Neural cell (in vitro differentiated cells): ENCODE results near the gene GRIP1. TPM values are rescaled to one million over a fixed set of nuclear protein-coding genes. Genes with fewer than 3 reads are reported as not detected.

Source experiments
- H2AFZ ChIP-seq: fragments of 200-600, 300-800 bp; sonication (generic), shearing (Covaris generic); 2 replicates; pipeline ENCODE4 v1.6.0; 2014; ENCODE audit warnings: low read depth, mild to moderate bottlenecking, antibody characterized with exemption, low read length, moderate library complexity
- H3F3A ChIP-seq: fragments of 200-600 bp; shearing (Covaris generic); 2 replicates; pipeline ENCODE4 v1.6.1; 2016; ENCODE audit warnings: mild to moderate bottlenecking, moderate library complexity, mixed read lengths, antibody characterized with exemption, low read length; ENCODE audit not compliant: insufficient read depth, poor library complexity, severe bottlenecking
- H3K27ac ChIP-seq: fragments of 200-600, 300-800 bp; sonication (generic), shearing (Covaris generic); 2 replicates; pipeline ENCODE4 v1.5.1; 2014; ENCODE audit warnings: mild to moderate bottlenecking, low read length, moderate library complexity
- H3K27me3 ChIP-seq: fragments of 300-800, 200-600 bp; sonication (generic), shearing (Covaris generic); 2 replicates; pipeline ENCODE4 v1.6.0; 2014; ENCODE audit warnings: mild to moderate bottlenecking, low read depth, low read length, moderate library complexity; ENCODE audit not compliant: insufficient read depth
- H3K36me3 ChIP-seq: fragments of 300-800, 200-600 bp; sonication (generic), shearing (Covaris generic); 2 replicates; pipeline ENCODE4 v1.5.1; 2014; ENCODE audit warnings: mild to moderate bottlenecking, antibody characterized with exemption, low read length, moderate library complexity; ENCODE audit not compliant: insufficient read depth
- H3K4me2 ChIP-seq: fragments of 300-800, 200-600 bp; sonication (generic), shearing (Covaris generic); 2 replicates; pipeline ENCODE4 v1.6.0; 2014; ENCODE audit warnings: mild to moderate bottlenecking, low read length
- H3K4me3 ChIP-seq: fragments of 300-800, 200-600 bp; sonication (generic), shearing (Covaris generic); 2 replicates; pipeline ENCODE4 v1.5.1; 2014; ENCODE audit warnings: mild to moderate bottlenecking, low read length, moderate library complexity
- H3K79me2 ChIP-seq: fragments of 200-600 bp; shearing (Covaris generic); replicated peaks from 2 replicates; pipeline ENCODE4 v1.6.0; 2014; ENCODE audit warnings: mild to moderate bottlenecking, low read length, moderate library complexity; ENCODE audit not compliant: insufficient read depth
- H3K9ac ChIP-seq: fragments of 300-800, 200-600 bp; sonication (generic), shearing (Covaris generic); 2 replicates; pipeline ENCODE4 v1.6.1; 2016; ENCODE audit warnings: mild to moderate bottlenecking, low read length, mixed read lengths
- H3K9me2 ChIP-seq: fragments of 200-600 bp; shearing (Covaris generic); 2 replicates; pipeline ENCODE4 v1.6.1; 2016; ENCODE audit warnings: mild to moderate bottlenecking, low read length, mixed read lengths; ENCODE audit not compliant: insufficient read depth
- H3K9me3 ChIP-seq: fragments of 200-600, 300-800 bp; sonication (generic), shearing (Covaris generic); 2 replicates; pipeline ENCODE4 v1.6.1; 2016; ENCODE audit warnings: mild to moderate bottlenecking, mixed run types, low read length, moderate library complexity, mixed read lengths
- H4K20me1 ChIP-seq: fragments of 200-600 bp; shearing (Covaris generic); 2 replicates; pipeline ENCODE4 v1.6.1; 2016; ENCODE audit warnings: mild to moderate bottlenecking, mixed run types; ENCODE audit not compliant: insufficient read depth
- EP300 ChIP-seq: fragments of 450-650 bp; conservative IDR thresholded peaks from 2 replicates; pipeline ENCODE4 v1.6.1; 2014; ENCODE audit warnings: antibody characterized with exemption, mild to moderate bottlenecking, moderate library complexity; ENCODE audit not compliant: poor library complexity, severe bottlenecking
- EZH2 ChIP-seq: fragments of 200-600, 300-800 bp; shearing (Covaris generic), sonication (generic); IDR thresholded peaks from 2 replicates; pipeline ENCODE4 v1.6.1; 2014; ENCODE audit warnings: antibody characterized with exemption, low read length, borderline replicate concordance, mild to moderate bottlenecking; ENCODE audit not compliant: insufficient read depth, poor library complexity, severe bottlenecking
- MXI1 ChIP-seq: fragments of 450-650 bp; conservative IDR thresholded peaks from 2 replicates; pipeline ENCODE4 v1.6.1; 2014; ENCODE audit warnings: antibody characterized with exemption, mild to moderate bottlenecking; ENCODE audit not compliant: poor library complexity, severe bottlenecking
- POLR2AphosphoS5 ChIP-seq: IDR thresholded peaks from 2 replicates; pipeline ENCODE4 v1.6.1; 2012
- RAD21 ChIP-seq: fragments of 450-650 bp; conservative IDR thresholded peaks from 2 replicates; pipeline ENCODE4 v1.6.1; 2014; ENCODE audit warnings: antibody characterized with exemption, mild to moderate bottlenecking, moderate library complexity
- SMC3 ChIP-seq: fragments of 450-650 bp; conservative IDR thresholded peaks from 2 replicates; pipeline ENCODE4 v1.6.1; 2014; ENCODE audit warnings: antibody characterized with exemption, mild to moderate bottlenecking, moderate library complexity; ENCODE audit not compliant: poor library complexity
- TAF1 ChIP-seq: IDR thresholded peaks from 2 replicates; pipeline ENCODE4 v1.6.1; 2012; ENCODE audit warnings: low read depth
- polyA plus RNA-seq: library from polyadenylated mRNA; depleted of rRNA; stranded (reverse); fragments of >200 nt; gene quantifications from 2 replicates; pipeline ENCODE4 v1.2.3, GENCODE V29; 2014
- TF ChIP-seq, protein P1 (sequence below): fragments of 450-650 bp; IDR thresholded peaks from 2 replicates; pipeline ENCODE4 v1.5.1; 2014; ENCODE audit warnings: antibody characterized with exemption, mild to moderate bottlenecking, moderate library complexity; ENCODE audit not compliant: poor library complexity, severe bottlenecking
- TF ChIP-seq, protein P2 (sequence below): IDR thresholded peaks from 2 replicates; pipeline ENCODE4 v1.6.1; 2012; ENCODE audit warnings: borderline replicate concordance

Gene GRIP1
- polyA plus RNA-seq, 1 donor from 2014 or later, result 41.1 TPM

DNA sequence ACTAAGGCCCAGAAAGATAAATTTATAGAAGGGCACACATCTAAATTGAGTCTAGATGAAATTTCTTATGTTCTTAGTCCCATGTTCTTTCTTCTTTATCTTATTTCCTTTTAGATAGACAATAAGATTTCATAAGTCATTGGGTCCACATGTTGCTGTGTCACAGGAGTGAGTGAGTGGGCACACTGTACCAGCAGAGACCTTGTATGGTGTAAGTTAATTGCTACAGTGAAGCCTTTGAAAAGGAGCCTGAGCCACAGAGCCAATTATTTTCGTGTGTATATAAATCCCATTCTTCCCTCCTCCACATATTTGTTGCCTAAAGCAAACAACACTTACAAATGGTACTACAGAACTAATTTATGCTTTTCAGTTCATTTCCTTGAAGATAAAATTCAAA lies 79.1 kb downstream of the GRIP1 start:
- H3K27me3 ChIP-seq, result peaks cover 6% of the 10 kb centered on the region
- H3K4me3 ChIP-seq, result no peak overlapping the region
- H3K9me2 ChIP-seq, result no peaks in the 10 kb centered on the region
- H3K9me3 ChIP-seq, result no peaks in the 10 kb centered on the region
- no peaks in the 10 kb centered on the region for H4K20me1 ChIP-seq
- no peaks in the 10 kb centered on the region for H3F3A ChIP-seq
- H3K27ac ChIP-seq, result no peak overlapping the region
- no peak overlapping the region for H3K4me2 ChIP-seq
- TF ChIP-seq TAF1 (no peak), POLR2AphosphoS5 (no peak), MXI1 (no peak), SMC3 (no peak), RAD21 (no peak), EZH2 (no peak), EP300 (no peak)
- TF ChIP-seq, protein P1, sequence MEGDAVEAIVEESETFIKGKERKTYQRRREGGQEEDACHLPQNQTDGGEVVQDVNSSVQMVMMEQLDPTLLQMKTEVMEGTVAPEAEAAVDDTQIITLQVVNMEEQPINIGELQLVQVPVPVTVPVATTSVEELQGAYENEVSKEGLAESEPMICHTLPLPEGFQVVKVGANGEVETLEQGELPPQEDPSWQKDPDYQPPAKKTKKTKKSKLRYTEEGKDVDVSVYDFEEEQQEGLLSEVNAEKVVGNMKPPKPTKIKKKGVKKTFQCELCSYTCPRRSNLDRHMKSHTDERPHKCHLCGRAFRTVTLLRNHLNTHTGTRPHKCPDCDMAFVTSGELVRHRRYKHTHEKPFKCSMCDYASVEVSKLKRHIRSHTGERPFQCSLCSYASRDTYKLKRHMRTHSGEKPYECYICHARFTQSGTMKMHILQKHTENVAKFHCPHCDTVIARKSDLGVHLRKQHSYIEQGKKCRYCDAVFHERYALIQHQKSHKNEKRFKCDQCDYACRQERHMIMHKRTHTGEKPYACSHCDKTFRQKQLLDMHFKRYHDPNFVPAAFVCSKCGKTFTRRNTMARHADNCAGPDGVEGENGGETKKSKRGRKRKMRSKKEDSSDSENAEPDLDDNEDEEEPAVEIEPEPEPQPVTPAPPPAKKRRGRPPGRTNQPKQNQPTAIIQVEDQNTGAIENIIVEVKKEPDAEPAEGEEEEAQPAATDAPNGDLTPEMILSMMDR, result no peak
- TF ChIP-seq, protein P2, sequence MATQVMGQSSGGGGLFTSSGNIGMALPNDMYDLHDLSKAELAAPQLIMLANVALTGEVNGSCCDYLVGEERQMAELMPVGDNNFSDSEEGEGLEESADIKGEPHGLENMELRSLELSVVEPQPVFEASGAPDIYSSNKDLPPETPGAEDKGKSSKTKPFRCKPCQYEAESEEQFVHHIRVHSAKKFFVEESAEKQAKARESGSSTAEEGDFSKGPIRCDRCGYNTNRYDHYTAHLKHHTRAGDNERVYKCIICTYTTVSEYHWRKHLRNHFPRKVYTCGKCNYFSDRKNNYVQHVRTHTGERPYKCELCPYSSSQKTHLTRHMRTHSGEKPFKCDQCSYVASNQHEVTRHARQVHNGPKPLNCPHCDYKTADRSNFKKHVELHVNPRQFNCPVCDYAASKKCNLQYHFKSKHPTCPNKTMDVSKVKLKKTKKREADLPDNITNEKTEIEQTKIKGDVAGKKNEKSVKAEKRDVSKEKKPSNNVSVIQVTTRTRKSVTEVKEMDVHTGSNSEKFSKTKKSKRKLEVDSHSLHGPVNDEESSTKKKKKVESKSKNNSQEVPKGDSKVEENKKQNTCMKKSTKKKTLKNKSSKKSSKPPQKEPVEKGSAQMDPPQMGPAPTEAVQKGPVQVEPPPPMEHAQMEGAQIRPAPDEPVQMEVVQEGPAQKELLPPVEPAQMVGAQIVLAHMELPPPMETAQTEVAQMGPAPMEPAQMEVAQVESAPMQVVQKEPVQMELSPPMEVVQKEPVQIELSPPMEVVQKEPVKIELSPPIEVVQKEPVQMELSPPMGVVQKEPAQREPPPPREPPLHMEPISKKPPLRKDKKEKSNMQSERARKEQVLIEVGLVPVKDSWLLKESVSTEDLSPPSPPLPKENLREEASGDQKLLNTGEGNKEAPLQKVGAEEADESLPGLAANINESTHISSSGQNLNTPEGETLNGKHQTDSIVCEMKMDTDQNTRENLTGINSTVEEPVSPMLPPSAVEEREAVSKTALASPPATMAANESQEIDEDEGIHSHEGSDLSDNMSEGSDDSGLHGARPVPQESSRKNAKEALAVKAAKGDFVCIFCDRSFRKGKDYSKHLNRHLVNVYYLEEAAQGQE, result no peak
- H2AFZ ChIP-seq, result no peak overlapping the region
- no peaks in the 10 kb centered on the region for H3K36me3 ChIP-seq
- H3K9ac ChIP-seq, result no peak overlapping the region
- H3K79me2 ChIP-seq, result peaks cover 5% of the 10 kb centered on the region

DNA sequence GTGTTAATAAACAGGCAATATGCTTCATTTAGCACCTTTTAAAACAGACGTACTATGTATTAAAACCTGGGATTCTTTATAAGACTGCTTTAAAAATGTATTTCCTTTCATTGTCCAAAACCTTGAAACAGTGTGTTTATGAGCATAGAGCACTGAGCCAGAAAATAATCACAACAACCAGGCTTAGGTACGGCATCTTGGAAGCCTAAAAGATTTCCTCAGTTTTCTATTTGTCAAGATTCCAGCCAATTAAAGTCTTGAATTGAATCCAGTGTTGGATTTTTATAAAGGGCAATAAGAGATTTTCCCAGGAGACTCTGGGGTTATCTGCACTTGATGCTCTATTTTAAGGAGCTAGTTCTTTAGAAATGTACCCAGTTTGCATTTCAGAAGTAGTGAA lies 80.3 kb downstream of the GRIP1 start:
- no peaks in the 10 kb centered on the region for H4K20me1 ChIP-seq
- peaks cover 6% of the 10 kb centered on the region for H3K27me3 ChIP-seq
- H3K36me3 ChIP-seq, result no peaks in the 10 kb centered on the region
- TF ChIP-seq, protein P1, result no peak
- TF ChIP-seq TAF1, result no peak
- TF ChIP-seq, protein P2, result no peak
- no peak for TF ChIP-seq MXI1
- TF ChIP-seq SMC3, result no peak
- TF ChIP-seq POLR2AphosphoS5, result no peak
- TF ChIP-seq EP300, result no peak
- no peak for TF ChIP-seq EZH2
- TF ChIP-seq RAD21, result no peak
- H3K9me3 ChIP-seq, result no peaks in the 10 kb centered on the region
- peaks cover 5% of the 10 kb centered on the region for H3K79me2 ChIP-seq
- no peaks in the 10 kb centered on the region for H3K9me2 ChIP-seq
- no peak overlapping the region for H3K4me3 ChIP-seq
- H3K4me2 ChIP-seq, result no peak overlapping the region
- no peak overlapping the region for H2AFZ ChIP-seq
- no peak overlapping the region for H3K27ac ChIP-seq
- H3F3A ChIP-seq, result no peaks in the 10 kb centered on the region
- H3K9ac ChIP-seq, result no peak overlapping the region
